Measurements from ENCODE around the gene PIP5KL1.

The PIP5KL1 gene

DNA sequence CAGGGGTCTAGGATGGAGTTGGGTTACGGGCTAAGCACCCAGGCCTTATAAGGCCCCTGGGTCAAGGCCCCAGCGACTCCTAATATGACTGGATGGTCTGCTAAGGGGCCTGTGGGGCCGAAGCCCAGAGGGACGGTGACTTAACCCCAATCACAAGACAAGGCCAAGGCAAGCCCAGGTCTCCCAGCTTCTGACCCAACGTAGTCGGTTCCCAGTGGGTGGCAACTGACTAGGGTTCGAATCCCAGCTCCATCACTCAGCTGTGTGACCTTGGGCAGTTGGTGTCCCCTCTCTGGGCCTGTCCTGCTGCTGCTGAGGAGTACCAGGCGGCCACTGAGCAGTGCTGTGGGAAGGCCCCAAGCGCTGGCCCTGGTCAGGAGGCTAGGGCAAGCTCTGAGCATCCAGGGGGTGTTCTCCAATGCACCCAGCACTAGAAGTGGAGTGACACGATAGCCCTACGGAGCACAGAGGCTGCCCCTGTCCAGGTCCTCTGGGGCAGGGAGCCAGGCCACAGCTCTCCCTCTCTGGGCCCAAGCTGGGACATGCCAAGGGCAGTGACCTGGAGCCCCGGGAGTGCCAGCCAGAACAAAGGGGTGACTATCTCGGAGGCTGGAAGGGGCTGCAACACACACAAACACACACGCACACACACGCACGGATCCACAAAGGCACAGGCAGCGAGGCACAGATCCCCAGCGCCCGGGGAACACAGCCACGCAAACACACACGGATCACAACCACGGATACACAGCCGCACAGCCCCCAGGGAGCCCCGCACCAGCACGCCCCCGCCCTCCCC lies 53.6 kb downstream of the PIP5KL1 start:
- TF ChIP-seq, protein P1, sequence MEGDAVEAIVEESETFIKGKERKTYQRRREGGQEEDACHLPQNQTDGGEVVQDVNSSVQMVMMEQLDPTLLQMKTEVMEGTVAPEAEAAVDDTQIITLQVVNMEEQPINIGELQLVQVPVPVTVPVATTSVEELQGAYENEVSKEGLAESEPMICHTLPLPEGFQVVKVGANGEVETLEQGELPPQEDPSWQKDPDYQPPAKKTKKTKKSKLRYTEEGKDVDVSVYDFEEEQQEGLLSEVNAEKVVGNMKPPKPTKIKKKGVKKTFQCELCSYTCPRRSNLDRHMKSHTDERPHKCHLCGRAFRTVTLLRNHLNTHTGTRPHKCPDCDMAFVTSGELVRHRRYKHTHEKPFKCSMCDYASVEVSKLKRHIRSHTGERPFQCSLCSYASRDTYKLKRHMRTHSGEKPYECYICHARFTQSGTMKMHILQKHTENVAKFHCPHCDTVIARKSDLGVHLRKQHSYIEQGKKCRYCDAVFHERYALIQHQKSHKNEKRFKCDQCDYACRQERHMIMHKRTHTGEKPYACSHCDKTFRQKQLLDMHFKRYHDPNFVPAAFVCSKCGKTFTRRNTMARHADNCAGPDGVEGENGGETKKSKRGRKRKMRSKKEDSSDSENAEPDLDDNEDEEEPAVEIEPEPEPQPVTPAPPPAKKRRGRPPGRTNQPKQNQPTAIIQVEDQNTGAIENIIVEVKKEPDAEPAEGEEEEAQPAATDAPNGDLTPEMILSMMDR (IDR thresholded peaks at IDR 0.05; ENCODE audit: extremely low read depth, missing control alignments), result no peak
- no peak for DNase-seq (ENCODE audit: low spot score)

DNA sequence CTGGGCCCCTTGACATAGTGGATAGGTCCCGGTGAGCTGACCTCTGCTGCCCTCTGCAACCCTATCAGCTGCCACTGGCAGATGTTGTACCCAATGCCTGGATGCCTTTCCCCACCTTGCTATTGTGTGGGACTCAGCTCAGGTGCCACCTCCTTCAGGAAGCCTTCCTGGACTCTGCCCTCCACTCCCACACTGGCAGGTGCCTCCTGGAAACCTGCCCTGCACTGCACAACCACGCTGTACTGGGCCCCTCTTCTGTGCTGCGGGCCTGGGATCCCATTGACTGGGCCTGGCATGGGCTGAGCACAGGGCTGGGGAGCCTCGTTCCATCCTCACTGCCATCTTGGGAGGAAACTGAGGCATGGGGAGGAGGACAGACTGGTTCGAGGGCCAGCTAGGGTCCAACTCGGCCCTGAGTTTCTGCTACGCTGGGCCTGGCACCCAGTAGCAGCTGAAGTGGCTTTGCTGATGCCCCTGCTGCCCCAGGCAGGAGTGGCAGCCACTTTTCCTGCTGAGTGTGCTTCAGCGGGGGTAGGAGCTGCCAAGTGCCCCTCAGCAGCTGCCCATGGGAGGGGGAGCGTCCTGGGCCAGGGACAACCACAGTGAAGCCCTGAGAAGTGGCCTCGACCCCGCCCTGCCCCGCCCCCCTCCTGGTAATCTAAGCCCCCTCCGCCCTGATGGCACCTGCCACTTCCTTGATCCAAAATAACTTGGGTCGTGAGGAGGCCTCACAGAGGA lies 54.4 kb downstream of the PIP5KL1 start:
- TF ChIP-seq, protein P1 (IDR thresholded peaks at IDR 0.05; ENCODE audit: extremely low read depth, missing control alignments), result no peak
- DNase-seq (ENCODE audit: low spot score), result no peak

DNA sequence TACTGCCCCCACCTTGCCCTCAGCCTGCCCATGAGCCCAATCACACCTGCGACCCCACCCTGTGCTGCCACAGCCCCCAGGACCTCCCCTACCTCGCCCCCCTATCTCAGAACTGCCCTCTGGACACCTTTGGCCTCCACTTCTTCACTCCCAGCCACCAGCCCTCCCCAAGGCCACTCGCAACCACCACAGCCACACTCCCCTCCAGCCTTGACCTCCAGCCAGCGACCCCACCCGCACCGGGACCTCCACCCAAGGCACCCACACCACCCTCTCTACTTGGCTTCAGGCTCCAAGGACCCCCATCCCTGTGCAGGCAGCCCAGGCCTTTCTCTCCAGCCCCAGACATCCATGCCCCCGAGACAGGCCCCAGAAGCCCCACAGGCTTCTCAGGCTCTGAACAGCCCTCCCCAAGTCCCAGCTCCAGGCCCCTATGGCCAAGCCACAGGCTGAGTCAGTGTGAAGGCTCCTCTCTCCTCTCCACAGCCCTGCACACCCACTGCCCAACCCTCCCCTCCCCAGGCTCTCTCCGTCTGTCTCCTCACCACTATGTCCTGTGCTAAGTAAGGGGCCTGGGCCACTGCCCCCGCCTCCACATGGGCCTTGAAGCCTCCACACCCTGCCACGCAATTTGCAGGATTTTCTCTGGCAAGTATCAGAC lies 55.1 kb downstream of the PIP5KL1 start:
- TF ChIP-seq, protein P1 (IDR thresholded peaks at IDR 0.05; ENCODE audit: extremely low read depth, missing control alignments), result no peak
- DNase-seq (ENCODE audit: low spot score), result no peak

DNA sequence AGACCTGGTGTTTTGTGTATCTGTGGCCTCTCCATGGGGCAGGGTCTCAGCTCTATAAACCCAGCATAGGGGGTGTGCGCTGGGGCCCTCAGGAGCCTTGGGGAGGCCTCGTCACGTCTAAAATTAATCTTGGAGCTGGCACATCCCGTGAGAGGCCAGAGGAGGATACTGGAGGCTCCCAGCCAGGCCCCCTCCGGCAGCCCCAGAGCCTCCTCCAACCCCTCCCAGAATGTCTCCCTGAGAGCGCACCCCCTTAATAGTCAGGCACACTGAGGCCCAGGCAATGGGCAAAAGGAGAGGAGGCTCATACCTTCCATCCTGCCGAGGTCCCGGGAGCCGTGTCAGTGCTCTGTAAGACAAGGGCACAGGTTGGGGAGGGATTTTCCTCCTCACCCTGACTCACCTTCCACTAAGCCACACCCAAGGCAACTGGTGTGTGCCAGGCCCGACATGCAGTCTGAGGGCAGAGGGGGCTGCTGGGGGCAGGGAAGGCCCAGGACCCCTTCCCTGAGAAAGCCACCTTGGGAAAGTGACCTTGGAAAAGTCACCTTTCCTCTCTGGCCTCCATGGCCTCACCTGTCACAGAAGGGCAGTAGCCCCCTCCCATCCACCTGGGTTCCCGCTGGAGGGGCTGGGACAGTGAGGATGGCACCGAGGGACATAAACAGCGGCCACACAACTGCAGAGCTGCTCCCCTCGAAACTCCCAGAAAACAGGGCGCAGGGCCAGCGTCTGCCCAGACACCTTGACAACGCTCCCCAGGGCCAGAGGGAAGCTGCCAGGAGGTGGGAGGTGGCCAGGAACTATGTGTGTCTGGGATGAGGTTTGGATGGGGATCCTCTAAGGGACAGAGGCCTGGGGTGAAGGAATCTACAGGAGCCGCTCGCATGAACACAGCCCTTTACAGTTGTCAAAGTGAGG lies 56.0 kb downstream of the PIP5KL1 start:
- DNase-seq (ENCODE audit: low spot score), result no peak

DNA sequence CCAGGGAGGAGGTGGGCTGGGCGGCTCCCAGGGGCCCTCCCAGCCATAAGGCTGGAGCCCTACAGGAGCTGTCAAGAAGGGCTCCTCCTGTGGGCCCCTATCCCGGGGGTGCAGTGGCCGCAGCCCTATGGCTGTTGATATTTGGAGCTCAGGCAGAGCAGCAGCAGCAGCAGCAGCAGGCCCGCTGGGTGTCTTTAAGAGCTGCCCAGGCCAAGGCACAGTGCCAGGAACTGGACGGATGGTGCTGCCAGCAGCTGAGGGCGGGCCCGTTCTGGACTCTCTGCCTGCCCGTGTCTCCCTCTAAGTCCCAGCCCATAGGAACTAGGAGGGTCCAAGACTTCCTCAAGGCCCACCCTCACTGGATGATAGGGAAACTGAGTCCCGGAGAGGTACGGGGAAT lies 56.7 kb downstream of the PIP5KL1 start:
- DNase-seq (ENCODE audit: low spot score), result no peak
- TF ChIP-seq, protein P1 (IDR thresholded peaks at IDR 0.05; ENCODE audit: extremely low read depth, missing control alignments), result no peak

More for the DNA sequence above, 56.0 kb downstream of the PIP5KL1 start:
- TF ChIP-seq, protein P1 (IDR thresholded peaks at IDR 0.05; ENCODE audit: extremely low read depth, missing control alignments), result no peak

DNA sequence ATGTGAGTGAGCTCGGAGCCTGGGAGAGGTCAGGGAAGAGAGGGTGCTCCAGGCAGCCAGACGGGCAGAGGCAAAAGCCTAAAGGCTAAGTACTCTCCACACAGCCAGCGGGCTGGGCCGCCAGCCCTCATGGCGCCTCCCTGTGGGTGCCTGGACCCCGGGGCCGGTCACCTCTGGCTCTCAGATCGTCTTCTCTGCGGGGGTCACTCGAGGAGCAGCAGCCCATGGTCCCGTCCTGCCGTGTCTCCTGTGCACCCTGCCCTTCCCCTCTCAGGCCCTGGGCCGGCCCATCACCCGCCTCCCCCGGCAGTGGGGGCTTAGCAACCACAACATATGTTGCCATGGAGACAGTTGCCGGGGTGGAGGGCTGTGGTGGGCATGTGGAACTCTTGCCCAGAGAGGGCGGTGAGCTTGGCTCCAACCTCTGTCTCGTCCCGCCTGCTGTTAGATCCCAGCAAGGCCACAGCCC lies 57.3 kb downstream of the PIP5KL1 start:
- TF ChIP-seq, protein P1 (IDR thresholded peaks at IDR 0.05; ENCODE audit: extremely low read depth, missing control alignments), result no peak
- DNase-seq (ENCODE audit: low spot score), result no peak

All from GM20000 (cell line).